ENCODE results near the gene KIFC3.

DNA sequence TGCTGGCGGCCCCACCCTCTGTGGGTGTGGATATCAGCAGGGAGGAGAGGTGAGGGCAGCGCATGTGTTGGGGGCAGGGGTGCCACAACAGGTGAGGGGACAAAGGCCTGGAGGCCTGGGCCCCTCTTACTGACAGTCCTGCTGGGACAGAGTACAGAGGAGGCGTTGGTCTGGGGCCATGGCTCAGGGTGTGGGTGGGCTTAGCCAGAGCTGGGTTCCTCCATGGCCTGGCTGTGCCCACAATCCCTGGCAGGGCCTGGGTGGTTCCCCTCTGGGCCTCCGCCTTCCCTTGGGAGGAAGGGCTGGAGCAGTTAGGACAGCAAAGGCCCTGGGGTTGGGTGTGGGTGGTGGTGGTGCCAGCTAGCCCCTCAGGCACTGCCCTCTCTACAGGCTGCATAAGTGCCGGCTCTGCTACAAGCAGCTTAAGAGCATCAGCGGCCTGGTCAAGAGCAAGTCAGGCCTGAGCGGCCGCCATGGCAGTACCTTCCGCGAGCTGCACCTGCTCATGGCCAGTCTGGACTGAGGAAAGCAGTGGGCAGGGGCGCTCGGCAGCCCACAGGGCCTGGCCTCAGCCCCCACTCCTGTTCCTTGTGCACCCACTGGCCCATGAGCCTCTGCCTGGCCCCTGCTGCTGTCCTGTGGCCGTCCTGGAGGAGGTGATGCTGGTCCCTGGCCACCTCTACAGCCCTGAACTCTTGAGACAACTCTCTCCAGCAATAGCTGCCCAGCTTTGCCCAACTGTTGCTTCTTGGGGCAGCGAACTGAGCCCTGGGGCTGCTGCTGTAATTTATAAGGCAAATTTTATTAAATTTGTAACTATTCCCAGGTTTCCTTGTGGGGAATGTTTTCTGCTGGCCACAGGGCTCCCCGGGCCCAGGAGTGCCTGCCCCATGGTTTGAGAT lies 45.6 kb downstream of the KIFC3 start:
- TF ChIP-seq, protein P1, sequence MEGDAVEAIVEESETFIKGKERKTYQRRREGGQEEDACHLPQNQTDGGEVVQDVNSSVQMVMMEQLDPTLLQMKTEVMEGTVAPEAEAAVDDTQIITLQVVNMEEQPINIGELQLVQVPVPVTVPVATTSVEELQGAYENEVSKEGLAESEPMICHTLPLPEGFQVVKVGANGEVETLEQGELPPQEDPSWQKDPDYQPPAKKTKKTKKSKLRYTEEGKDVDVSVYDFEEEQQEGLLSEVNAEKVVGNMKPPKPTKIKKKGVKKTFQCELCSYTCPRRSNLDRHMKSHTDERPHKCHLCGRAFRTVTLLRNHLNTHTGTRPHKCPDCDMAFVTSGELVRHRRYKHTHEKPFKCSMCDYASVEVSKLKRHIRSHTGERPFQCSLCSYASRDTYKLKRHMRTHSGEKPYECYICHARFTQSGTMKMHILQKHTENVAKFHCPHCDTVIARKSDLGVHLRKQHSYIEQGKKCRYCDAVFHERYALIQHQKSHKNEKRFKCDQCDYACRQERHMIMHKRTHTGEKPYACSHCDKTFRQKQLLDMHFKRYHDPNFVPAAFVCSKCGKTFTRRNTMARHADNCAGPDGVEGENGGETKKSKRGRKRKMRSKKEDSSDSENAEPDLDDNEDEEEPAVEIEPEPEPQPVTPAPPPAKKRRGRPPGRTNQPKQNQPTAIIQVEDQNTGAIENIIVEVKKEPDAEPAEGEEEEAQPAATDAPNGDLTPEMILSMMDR (IDR thresholded peaks at IDR 0.05; ENCODE audit: low read depth, low read length, poor library complexity, severe bottlenecking): no peak
- TF ChIP-seq EZH2phosphoT487 (IDR thresholded peaks at IDR 0.05; ENCODE audit: borderline replicate concordance, low read length): no peak

Data from DOHH2 (cell line).